Right renal pelvis (tissue), 4 donors: Measurements from ENCODE around the gene ABCB11. TPM values are rescaled to one million over a fixed set of nuclear protein-coding genes. Genes with fewer than 3 reads are reported as not detected.

Experiments used
- DNase-seq, 4 donors: peaks; one replicate each; pipeline ENCODE4 v3.0.0-alpha.2; 2013; ENCODE audit warnings: low read depth in 4 of 4, low spot score in 3 of 4, missing footprints in 1 of 4
- polyA plus RNA-seq, 4 donors: library from polyadenylated mRNA; unstranded; fragments of 120-200 nt; gene quantifications; one replicate each; pipeline ENCODE4 v1.2.1, GENCODE V29; 2013; ENCODE audit not compliant: insufficient read length in 4 of 4

Gene ABCB11
- polyA plus RNA-seq, 4 donors, result 0.01 to 0.13 TPM; not detected in 2

- no peak for DNase-seq
Observed at GRCh38 chr2:169010633-169011460, 20.3 kb downstream of the ABCB11 start.

- no peak for DNase-seq
Observed at GRCh38 chr2:169009865-169010579, 21.1 kb downstream of the ABCB11 start.

- no peak for DNase-seq
Observed at GRCh38 chr2:169007941-169008340, 23.2 kb downstream of the ABCB11 start.

GRCh38 chr2:169007356-169007755, 23.8 kb downstream of the ABCB11 start:
- DNase-seq, result no peak

GRCh38 chr2:169006665-169007064, 24.5 kb downstream of the ABCB11 start:
- DNase-seq, result no peak

- no peak for DNase-seq
Observed at GRCh38 chr2:169005994-169006393, 25.1 kb downstream of the ABCB11 start.

- DNase-seq, result no peak
Observed at GRCh38 chr2:169005080-169005598, 26.0 kb downstream of the ABCB11 start.

- DNase-seq, result no peak
Observed at GRCh38 chr2:169002161-169002738, 28.9 kb downstream of the ABCB11 start.

- no peak for DNase-seq
Observed at GRCh38 chr2:169001116-169001815, 29.9 kb downstream of the ABCB11 start.

- DNase-seq, result no peak
Observed at GRCh38 chr2:168999668-169000213, 31.4 kb downstream of the ABCB11 start.

- DNase-seq, result no peak
Observed at GRCh38 chr2:168998609-168999211, 32.4 kb downstream of the ABCB11 start.

- no peak for DNase-seq
Observed at GRCh38 chr2:168997794-168998193, 33.3 kb downstream of the ABCB11 start.

GRCh38 chr2:168997118-168997521, 34.0 kb downstream of the ABCB11 start:
- no peak for DNase-seq

- no peak for DNase-seq
Observed at GRCh38 chr2:168995744-168996143, 35.4 kb downstream of the ABCB11 start.

GRCh38 chr2:168993538-168993937, 37.6 kb downstream of the ABCB11 start:
- no peak for DNase-seq

- no peak for DNase-seq
Observed at GRCh38 chr2:168992591-168993349, 38.4 kb downstream of the ABCB11 start.

- DNase-seq, result no peak
Observed at GRCh38 chr2:168992026-168992425, 39.1 kb downstream of the ABCB11 start.

- DNase-seq, result no peak
Observed at GRCh38 chr2:168988755-168989154, 42.4 kb downstream of the ABCB11 start.

- DNase-seq, result no peak
Observed at GRCh38 chr2:168986398-168986943, 44.7 kb downstream of the ABCB11 start.
